ENCODE measurements around the gene TBCD. TPM values are rescaled to one million over a fixed set of nuclear protein-coding genes. Genes with fewer than 3 reads are reported as not detected.

TBCD gene
- total RNA-seq, 3 donors from 2014 or later = 45.4 to 65.9 (median 53.3) TPM

GRCh38 chr17:82922646-82923045 lies 170.8 kb downstream of the TBCD start:
- no peaks in the 10 kb centered on the region for H3K9me3 ChIP-seq
- intact Hi-C loops (cut with DNase I; ENCODE audit: low total_unique reads) = no loop called here
- H3K4me1 ChIP-seq = no peaks in the 10 kb centered on the region
- H3K36me3 ChIP-seq = no peaks in the 10 kb centered on the region
- TF ChIP-seq POLR2A (IDR thresholded peaks at IDR 0.05) (no peak), POLR2AphosphoS5 (IDR thresholded peaks at IDR 0.05) (no peak)
- TF ChIP-seq, protein P1, sequence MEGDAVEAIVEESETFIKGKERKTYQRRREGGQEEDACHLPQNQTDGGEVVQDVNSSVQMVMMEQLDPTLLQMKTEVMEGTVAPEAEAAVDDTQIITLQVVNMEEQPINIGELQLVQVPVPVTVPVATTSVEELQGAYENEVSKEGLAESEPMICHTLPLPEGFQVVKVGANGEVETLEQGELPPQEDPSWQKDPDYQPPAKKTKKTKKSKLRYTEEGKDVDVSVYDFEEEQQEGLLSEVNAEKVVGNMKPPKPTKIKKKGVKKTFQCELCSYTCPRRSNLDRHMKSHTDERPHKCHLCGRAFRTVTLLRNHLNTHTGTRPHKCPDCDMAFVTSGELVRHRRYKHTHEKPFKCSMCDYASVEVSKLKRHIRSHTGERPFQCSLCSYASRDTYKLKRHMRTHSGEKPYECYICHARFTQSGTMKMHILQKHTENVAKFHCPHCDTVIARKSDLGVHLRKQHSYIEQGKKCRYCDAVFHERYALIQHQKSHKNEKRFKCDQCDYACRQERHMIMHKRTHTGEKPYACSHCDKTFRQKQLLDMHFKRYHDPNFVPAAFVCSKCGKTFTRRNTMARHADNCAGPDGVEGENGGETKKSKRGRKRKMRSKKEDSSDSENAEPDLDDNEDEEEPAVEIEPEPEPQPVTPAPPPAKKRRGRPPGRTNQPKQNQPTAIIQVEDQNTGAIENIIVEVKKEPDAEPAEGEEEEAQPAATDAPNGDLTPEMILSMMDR (IDR thresholded peaks at IDR 0.05) = no peak
- no peak overlapping the region for H3K4me3 ChIP-seq
- no peak overlapping the region for H3K27ac ChIP-seq
- DNase-seq (ENCODE audit: low spot score in 2 of 2) = no peak
- H3K27me3 ChIP-seq = no peaks in the 10 kb centered on the region

DNA sequence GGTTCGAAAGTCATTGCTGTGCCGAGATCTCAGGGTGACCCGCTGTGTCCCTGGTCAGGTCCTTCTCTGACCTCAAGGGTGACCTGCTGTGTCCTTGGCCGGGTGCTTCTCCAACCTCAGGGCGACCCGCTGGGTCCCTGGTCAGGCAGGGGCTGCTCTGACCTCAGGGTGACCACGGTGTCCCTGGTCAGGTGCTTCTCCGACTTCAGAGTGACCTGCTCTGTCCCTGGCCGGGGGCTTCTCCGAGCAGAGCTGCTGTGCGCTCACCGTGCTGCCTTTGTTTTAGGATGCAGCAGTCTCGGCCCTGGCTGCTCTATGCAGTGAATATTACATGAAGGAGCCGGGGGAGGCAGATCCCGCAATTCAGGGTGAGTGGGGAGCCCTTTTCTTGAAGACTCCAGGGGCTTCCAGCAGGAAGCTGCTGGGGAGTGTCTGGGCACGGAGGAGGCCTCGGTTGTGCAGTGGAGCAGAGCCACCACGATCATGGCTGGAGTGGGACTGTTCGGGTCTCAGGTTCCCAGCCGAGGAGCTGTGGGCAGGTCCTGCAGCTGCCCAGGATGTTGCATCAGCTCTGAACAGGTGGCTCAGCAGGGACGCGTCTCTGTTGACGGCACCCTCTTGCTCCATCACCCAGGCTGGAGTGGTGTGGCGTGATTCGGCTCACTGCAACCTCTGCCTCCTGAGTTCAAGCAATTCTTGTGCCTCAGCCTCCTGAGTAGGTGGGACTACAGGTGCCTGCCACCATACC lies 171.7 kb downstream of the TBCD start:
- no peaks in the 10 kb centered on the region for H3K36me3 ChIP-seq
- no peak for DNase-seq (ENCODE audit: low spot score in 2 of 2)
- no peaks in the 10 kb centered on the region for H3K4me1 ChIP-seq

GRCh38 chr17:82924214-82924613 lies 172.3 kb downstream of the TBCD start:
- no peak overlapping the region for H3K4me3 ChIP-seq
- DNase-seq (ENCODE audit: low spot score in 2 of 2) = no peak
- TF ChIP-seq, protein P1 (IDR thresholded peaks at IDR 0.05) = no peak
- TF ChIP-seq POLR2AphosphoS5 (IDR thresholded peaks at IDR 0.05) = no peak
- no peak for TF ChIP-seq POLR2A (IDR thresholded peaks at IDR 0.05)
- no peaks in the 10 kb centered on the region for H3K27me3 ChIP-seq
- no peaks in the 10 kb centered on the region for H3K9me3 ChIP-seq
- H3K27ac ChIP-seq = no peak overlapping the region
- no peaks in the 10 kb centered on the region for H3K4me1 ChIP-seq
- intact Hi-C loops (cut with DNase I; ENCODE audit: low total_unique reads) = no loop called here
- no peaks in the 10 kb centered on the region for H3K36me3 ChIP-seq

More for the DNA sequence above, 171.7 kb downstream of the TBCD start:
- TF ChIP-seq POLR2A (IDR thresholded peaks at IDR 0.05) (no peak), POLR2AphosphoS5 (IDR thresholded peaks at IDR 0.05) (no peak)
- TF ChIP-seq, protein P1 (IDR thresholded peaks at IDR 0.05) = no peak
- Histone ChIP-seq H3K9me3 (no peaks in the 10 kb centered on the region), H3K4me3 (no peak overlapping the region), H3K27ac (no peak overlapping the region), H3K27me3 (no peaks in the 10 kb centered on the region)
- intact Hi-C loops (cut with DNase I; ENCODE audit: low total_unique reads) = no loop called here

- TF ChIP-seq POLR2AphosphoS5 (IDR thresholded peaks at IDR 0.05) = no peak
- TF ChIP-seq, protein P1 (IDR thresholded peaks at IDR 0.05) = no peak
- TF ChIP-seq POLR2A (IDR thresholded peaks at IDR 0.05) = no peak
These were observed 172.9 kb downstream of the TBCD start for GRCh38 chr17:82924812-82925211.

DNA sequence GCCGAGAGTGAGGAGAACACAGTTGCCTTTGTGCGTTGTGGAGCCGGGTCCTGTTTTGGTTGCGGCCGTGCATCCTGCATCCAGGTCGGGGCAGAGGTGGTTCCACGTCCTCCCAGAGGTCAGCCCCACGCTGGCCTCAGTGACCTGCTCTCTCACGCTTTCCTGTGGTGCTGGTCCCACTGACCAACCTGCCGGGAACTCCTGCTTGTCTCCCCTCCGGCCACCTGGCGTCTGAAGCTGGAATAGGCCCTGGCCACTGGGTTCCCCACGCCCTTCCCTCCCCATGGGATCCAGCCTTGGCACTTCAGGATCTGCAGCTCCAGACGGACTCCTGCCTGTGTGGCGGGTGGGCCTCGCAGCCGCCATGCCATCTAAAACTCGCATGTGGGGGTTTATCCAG lies 173.5 kb downstream of the TBCD start:
- intact Hi-C loops (cut with DNase I; ENCODE audit: low total_unique reads) = no loop called here
- H3K27ac ChIP-seq = no peak overlapping the region
- H3K4me1 ChIP-seq = no peaks in the 10 kb centered on the region
- no peaks in the 10 kb centered on the region for H3K9me3 ChIP-seq
- no peaks in the 10 kb centered on the region for H3K36me3 ChIP-seq
- TF ChIP-seq POLR2AphosphoS5 (IDR thresholded peaks at IDR 0.05) (no peak), POLR2A (IDR thresholded peaks at IDR 0.05) (no peak)
- TF ChIP-seq, protein P1 (IDR thresholded peaks at IDR 0.05) = no peak
- no peak overlapping the region for H3K4me3 ChIP-seq
- H3K27me3 ChIP-seq = no peaks in the 10 kb centered on the region
- no peak for DNase-seq (ENCODE audit: low spot score in 2 of 2)

More at GRCh38 chr17:82924812-82925211, 172.9 kb downstream of the TBCD start:
- Histone ChIP-seq H3K27me3 (no peaks in the 10 kb centered on the region), H3K36me3 (no peaks in the 10 kb centered on the region), H3K4me1 (no peaks in the 10 kb centered on the region), H3K4me3 (no peak overlapping the region), H3K27ac (no peak overlapping the region), H3K9me3 (no peaks in the 10 kb centered on the region)
- no peak for DNase-seq (ENCODE audit: low spot score in 2 of 2)
- intact Hi-C loops (cut with DNase I; ENCODE audit: low total_unique reads) = no loop called here

Measured in breast epithelium (tissue), 4 donors.